ENCODE measurements around the gene UBE4B.

- TF ChIP-seq, protein P1, sequence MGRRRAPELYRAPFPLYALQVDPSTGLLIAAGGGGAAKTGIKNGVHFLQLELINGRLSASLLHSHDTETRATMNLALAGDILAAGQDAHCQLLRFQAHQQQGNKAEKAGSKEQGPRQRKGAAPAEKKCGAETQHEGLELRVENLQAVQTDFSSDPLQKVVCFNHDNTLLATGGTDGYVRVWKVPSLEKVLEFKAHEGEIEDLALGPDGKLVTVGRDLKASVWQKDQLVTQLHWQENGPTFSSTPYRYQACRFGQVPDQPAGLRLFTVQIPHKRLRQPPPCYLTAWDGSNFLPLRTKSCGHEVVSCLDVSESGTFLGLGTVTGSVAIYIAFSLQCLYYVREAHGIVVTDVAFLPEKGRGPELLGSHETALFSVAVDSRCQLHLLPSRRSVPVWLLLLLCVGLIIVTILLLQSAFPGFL (CRISPR knock-in tag; IDR thresholded peaks at IDR 0.05; ENCODE audit: borderline replicate concordance), result no peak
- TF ChIP-seq, protein P2, sequence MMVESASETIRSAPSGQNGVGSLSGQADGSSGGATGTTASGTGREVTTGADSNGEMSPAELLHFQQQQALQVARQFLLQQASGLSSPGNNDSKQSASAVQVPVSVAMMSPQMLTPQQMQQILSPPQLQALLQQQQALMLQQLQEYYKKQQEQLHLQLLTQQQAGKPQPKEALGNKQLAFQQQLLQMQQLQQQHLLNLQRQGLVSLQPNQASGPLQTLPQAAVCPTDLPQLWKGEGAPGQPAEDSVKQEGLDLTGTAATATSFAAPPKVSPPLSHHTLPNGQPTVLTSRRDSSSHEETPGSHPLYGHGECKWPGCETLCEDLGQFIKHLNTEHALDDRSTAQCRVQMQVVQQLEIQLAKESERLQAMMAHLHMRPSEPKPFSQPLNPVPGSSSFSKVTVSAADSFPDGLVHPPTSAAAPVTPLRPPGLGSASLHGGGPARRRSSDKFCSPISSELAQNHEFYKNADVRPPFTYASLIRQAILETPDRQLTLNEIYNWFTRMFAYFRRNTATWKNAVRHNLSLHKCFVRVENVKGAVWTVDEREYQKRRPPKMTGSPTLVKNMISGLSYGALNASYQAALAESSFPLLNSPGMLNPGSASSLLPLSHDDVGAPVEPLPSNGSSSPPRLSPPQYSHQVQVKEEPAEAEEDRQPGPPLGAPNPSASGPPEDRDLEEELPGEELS (CRISPR knock-in tag; IDR thresholded peaks at IDR 0.05), result no peak
- TF ChIP-seq CTCF (IDR thresholded peaks at IDR 0.05) (no peak), JUN (CRISPR knock-in tag; IDR thresholded peaks at IDR 0.05) (no peak), ZBTB21 (CRISPR knock-in tag; IDR thresholded peaks at IDR 0.05; ENCODE audit: borderline replicate concordance) (no peak), IRF2 (CRISPR knock-in tag; IDR thresholded peaks at IDR 0.05; ENCODE audit: borderline replicate concordance, low read depth) (no peak), ATF2 (CRISPR knock-in tag; IDR thresholded peaks at IDR 0.05; ENCODE audit: borderline replicate concordance, low read depth) (no peak), CBFB (CRISPR knock-in tag; IDR thresholded peaks at IDR 0.05; ENCODE audit: low read depth) (no peak), MYBL2 (CRISPR knock-in tag; IDR thresholded peaks at IDR 0.05) (no peak), GRHL2 (CRISPR knock-in tag; IDR thresholded peaks at IDR 0.05; ENCODE audit: insufficient replicate concordance, severe bottlenecking) (no peak)
These were observed 73.5 kb downstream of the UBE4B start for GRCh38 chr1:10106241-10106640.

Measured in WTC11 (cell line).